RWPE1 (cell line): ENCODE results near the gene ASPSCR1.
A peak's percentile ranks its signal among the peaks of the same experiment; 100 is the strongest.
"Not testable (repeated sequence)": the region's sequence is repeated elsewhere in the genome, so short reads cannot be mapped to it uniquely, and the experiment has no call there.

Experiments used
- CTCF ChIA-PET: fragments of 350-600 bp; sonication (Branson Sonifier 250); formaldehyde crosslinking; extraction: SDS; loops from one replicate; lab custom pipeline; 2021; lab: Yijun Ruan, JAX
- POLR2A ChIA-PET: fragments of 400-600 bp; formaldehyde crosslinking; extraction: SDS; loops from one replicate; lab custom pipeline; 2020; ENCODE audit warnings: antibody characterized with exemption; ENCODE audit not compliant: low non-redundant PET; lab: Yijun Ruan, JAX
- DNase-seq: peaks from one replicate; pipeline ENCODE4 v3.0.0; 2012; ENCODE audit warnings: low spot score
- H3K27ac ChIP-seq: fragments of 450-650 bp; 2 replicates; pipeline ENCODE4 v1.5.1; 2017
- CTCF ChIP-seq: fragments of 450-650 bp; conservative IDR thresholded peaks from 2 replicates; pipeline ENCODE4 v1.5.1; 2017; ENCODE audit warnings: low read depth, mild to moderate bottlenecking

Gene ASPSCR1

GRCh38 chr17:81980707-81981343 lies 3.4 kb downstream of the ASPSCR1 start:
- DNase-seq = no peak
- POLR2A ChIA-PET = no interaction called here
- CTCF ChIA-PET = interaction anchor here (0.9 to 2.2 kb wide), 2 partner anchors 21 to 38 kb away, joined by 3 to 9 read pairs; no protein-coding TSS in a partner anchor

GRCh38 chr17:81981511-81981910 lies 4.1 kb downstream of the ASPSCR1 start:
- POLR2A ChIA-PET, DNase-seq: not testable (repeated sequence)
- H3K27ac ChIP-seq = peak overlapping the region; percentile 88
- CTCF ChIA-PET = interaction anchor here (2.2 kb wide), 1 partner anchor 22 kb away, joined by 9 read pairs; no protein-coding TSS in a partner anchor

More at GRCh38 chr17:81980707-81981343, 3.4 kb downstream of the ASPSCR1 start:
- peak overlapping the region; percentile 88 for H3K27ac ChIP-seq
- TF ChIP-seq CTCF = no peak

GRCh38 chr17:81983011-81983638 lies 5.7 kb downstream of the ASPSCR1 start:
- no peak for TF ChIP-seq CTCF
- DNase-seq = no peak
- ChIA-PET CTCF (interaction anchor here (0.7 kb wide), 1 partner anchor 23 kb away, joined by 4 read pairs; no protein-coding TSS in a partner anchor), POLR2A (no interaction called here)
- peak overlapping the region; percentile 88 for H3K27ac ChIP-seq

- TF ChIP-seq CTCF = no peak
- ChIA-PET CTCF (interaction anchor here (0.7 kb wide), 2 partner anchors 24 to 110 kb away, joined by 3 to 4 read pairs; no protein-coding TSS in a partner anchor), POLR2A (interaction anchor here (0.8 kb wide), 1 partner anchor 520 kb away, joined by 3 read pairs; no protein-coding TSS in a partner anchor)
- no peak for DNase-seq
- H3K27ac ChIP-seq = peak overlapping the region; percentile 88
These were observed 6.4 kb downstream of the ASPSCR1 start for GRCh38 chr17:81983639-81984373.

- ChIA-PET CTCF (interaction anchor here (0.6 to 1.5 kb wide), 3 partner anchors 21 to 126 kb away, joined by 4 to 6 read pairs (median 5); no protein-coding TSS in a partner anchor), POLR2A (interaction anchor here (0.8 kb wide), 1 partner anchor 519 kb away, joined by 3 read pairs; no protein-coding TSS in a partner anchor)
- DNase-seq = no peak
- peak overlapping the region; percentile 88 for H3K27ac ChIP-seq
- no peak for TF ChIP-seq CTCF
These were observed 7.5 kb downstream of the ASPSCR1 start for GRCh38 chr17:81984773-81985410.

GRCh38 chr17:81986606-81987005 lies 9.2 kb downstream of the ASPSCR1 start:
- no peak for TF ChIP-seq CTCF
- no peak for DNase-seq
- CTCF ChIA-PET = interaction anchor here (1.5 kb wide), 1 partner anchor 27 kb away, joined by 6 read pairs; no protein-coding TSS in a partner anchor
- POLR2A ChIA-PET = no interaction called here
- H3K27ac ChIP-seq = no peak overlapping the region
